Thyroid gland (tissue), 4 donors: ENCODE data around the gene LIN37.

Source experiments
- POLR2A ChIP-seq, 2 donors: fragments of 450-650 bp; IDR thresholded peaks; one replicate each; pipeline ENCODE4 v1.6.1; 2017; ENCODE audit warnings: antibody characterized with exemption in 2 of 2, mild to moderate bottlenecking in 2 of 2, moderate library complexity in 1 of 2
- TF ChIP-seq, protein P1 (sequence below), 6 experiments: fragments of 200-600 bp in 3 of 6; fragments of 450-650 bp in 3 of 6; sonication (generic) in 3 of 6; IDR thresholded peaks; one replicate each; pipeline ENCODE4 v1.5.1; 2016 to 2019; ENCODE audit warnings: antibody characterized with exemption in 6 of 6, mild to moderate bottlenecking in 2 of 6, inconsistent platforms in 1 of 6, moderate library complexity in 1 of 6

DNA sequence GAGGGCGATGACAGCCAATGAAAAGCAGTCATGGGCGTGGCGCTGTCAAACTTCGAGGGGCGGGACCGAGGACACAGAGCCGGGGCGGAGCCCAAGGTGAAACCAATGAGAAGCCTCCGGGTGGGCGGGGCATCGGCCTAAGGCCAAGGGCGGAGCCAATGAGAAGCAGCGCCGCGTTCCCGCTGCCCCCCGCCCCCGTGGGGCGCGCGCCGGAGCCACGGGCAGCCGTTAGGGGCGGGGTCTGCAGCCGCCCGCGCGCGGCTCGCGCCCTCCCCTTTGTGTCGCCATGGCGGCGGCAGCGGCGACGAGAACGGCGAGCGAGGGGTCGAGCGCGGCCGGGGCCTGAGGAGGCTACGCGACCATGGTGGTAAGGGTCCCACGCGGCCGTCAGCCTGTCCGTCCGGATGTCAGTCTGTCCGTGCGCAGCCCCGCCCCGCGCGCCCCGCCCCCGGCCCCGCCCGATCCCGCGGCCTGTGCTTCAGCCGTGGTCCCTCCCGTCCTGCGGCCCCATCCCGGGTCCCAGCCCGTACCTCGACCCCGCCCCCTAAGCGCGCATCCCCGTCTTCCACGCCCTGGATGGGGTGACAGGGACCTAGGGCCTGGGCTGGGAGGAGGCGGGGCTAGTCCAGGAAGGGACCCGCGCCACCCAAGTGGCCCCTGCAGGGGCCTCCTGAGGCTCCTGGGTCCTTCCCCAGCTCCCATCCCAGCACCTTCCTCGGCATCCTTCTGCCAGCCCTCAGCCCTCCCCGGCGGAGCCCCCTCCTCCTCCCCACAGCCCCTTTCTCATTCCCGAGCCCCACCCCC is 27.1 kb downstream of the LIN37 start, which contains the start of gene ARHGAP33:
- TF ChIP-seq POLR2A (IDR thresholded peaks at IDR 0.05): no peak
- TF ChIP-seq, protein P1, sequence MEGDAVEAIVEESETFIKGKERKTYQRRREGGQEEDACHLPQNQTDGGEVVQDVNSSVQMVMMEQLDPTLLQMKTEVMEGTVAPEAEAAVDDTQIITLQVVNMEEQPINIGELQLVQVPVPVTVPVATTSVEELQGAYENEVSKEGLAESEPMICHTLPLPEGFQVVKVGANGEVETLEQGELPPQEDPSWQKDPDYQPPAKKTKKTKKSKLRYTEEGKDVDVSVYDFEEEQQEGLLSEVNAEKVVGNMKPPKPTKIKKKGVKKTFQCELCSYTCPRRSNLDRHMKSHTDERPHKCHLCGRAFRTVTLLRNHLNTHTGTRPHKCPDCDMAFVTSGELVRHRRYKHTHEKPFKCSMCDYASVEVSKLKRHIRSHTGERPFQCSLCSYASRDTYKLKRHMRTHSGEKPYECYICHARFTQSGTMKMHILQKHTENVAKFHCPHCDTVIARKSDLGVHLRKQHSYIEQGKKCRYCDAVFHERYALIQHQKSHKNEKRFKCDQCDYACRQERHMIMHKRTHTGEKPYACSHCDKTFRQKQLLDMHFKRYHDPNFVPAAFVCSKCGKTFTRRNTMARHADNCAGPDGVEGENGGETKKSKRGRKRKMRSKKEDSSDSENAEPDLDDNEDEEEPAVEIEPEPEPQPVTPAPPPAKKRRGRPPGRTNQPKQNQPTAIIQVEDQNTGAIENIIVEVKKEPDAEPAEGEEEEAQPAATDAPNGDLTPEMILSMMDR (IDR thresholded peaks at IDR 0.05): no peak
